Stomach (tissue), 4 donors: ENCODE results near the gene DERA.

Experiments
- CTCF ChIP-seq, 7 experiments: fragments of 450-650 bp in 4 of 7; fragments of 200-600 bp in 3 of 7; sonication (generic) in 3 of 7; IDR thresholded peaks; one replicate each; pipeline ENCODE4 v1.5.1; 2016 to 2019; ENCODE audit warnings: antibody characterized with exemption in 7 of 7, control low read depth in 2 of 7, mild to moderate bottlenecking in 1 of 7
- EP300 ChIP-seq: sonication (generic); formaldehyde crosslinking; IDR thresholded peaks from one replicate; pipeline ENCODE4 v1.6.1; 2017; ENCODE audit warnings: antibody characterized with exemption
- POLR2A ChIP-seq, 4 donors: fragments of 450-650 bp; IDR thresholded peaks; one replicate each; pipeline ENCODE4 v1.6.1; 2016; ENCODE audit warnings: antibody characterized with exemption in 4 of 4, control low read depth in 2 of 4, mild to moderate bottlenecking in 1 of 4, moderate library complexity in 1 of 4
- POLR2AphosphoS5 ChIP-seq, 3 donors: sonication (generic); formaldehyde crosslinking; IDR thresholded peaks; one replicate each; pipeline ENCODE4 v1.6.1; 2016; ENCODE audit warnings: antibody characterized with exemption in 3 of 3

- TF ChIP-seq CTCF (IDR thresholded peaks at IDR 0.05), result no peak
- TF ChIP-seq POLR2A (IDR thresholded peaks at IDR 0.05), result no peak
- no peak for TF ChIP-seq POLR2AphosphoS5 (IDR thresholded peaks at IDR 0.05)
- no peak for TF ChIP-seq EP300
Measured at GRCh38 chr12:16016748-16017147, 105.6 kb downstream of the DERA start.
